ENCODE results near the gene RABGAP1L.

RABGAP1L gene

GRCh38 chr1:174949645-174950044, 790.3 kb downstream of the RABGAP1L start:
- no peak for DNase-seq

DNA sequence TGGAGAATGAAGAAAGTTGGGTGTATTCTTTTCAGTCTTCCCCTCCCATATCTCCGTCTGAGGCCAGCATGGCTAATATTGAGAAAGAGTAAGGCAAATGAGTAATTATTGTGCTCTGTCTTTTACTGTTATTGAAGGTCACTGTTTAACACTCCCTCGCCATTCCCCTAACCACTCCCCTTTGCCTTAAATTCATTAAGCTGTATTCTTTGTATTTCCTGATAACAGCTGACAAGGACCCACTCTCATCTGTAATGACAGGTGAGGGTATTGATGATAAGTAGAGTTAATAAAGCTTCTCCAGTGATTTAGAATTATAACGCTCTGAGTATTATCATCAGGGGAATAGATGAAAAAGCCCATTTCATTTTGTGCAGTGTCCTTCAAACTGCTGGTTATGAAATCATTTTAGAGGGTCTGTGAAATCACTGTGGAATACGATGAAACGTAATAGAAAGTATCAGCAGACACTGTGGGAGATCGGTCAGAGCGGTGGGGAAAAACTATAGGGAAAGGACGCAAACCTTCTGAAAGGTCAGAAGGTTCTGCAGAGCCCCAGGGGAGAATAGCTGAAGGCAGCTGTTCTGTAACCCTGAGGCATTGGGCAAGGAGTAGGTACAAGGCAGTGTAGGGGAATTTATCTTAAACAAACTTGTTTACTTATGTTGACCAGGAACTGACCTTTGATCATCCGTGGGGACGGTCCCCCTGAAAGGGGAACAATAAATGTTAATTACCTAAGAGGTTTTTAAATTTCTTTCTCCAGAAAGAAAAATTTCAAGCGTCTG, 794.2 kb downstream of the RABGAP1L start:
- peak; percentile 41 to 58 for DNase-seq

- no peak for DNase-seq
Observed at GRCh38 chr1:174954073-174954460, 794.7 kb downstream of the RABGAP1L start.

GRCh38 chr1:174954671-174955669, 795.6 kb downstream of the RABGAP1L start:
- DNase-seq: peak in 1 of 2 donors; percentile 27

GRCh38 chr1:174956086-174956485, 796.8 kb downstream of the RABGAP1L start:
- no peak for DNase-seq

DNA sequence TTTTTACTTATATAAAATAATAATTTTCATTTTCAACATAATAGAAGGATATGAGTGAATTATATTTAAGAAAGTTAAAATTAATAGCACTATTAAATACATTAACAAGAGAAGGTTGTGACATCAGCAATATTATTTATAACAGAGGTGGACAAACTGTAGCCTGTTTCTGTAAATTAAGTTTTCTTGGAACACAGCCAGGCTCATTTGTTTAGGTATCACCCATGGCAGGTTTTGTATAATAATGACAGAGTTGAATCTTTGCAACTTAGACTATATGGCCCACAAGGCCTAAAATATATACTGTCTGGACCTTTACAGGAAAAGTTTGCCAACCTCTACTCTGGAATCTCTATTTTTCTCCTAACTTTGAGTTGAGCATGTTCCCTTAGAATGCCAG, 797.7 kb downstream of the RABGAP1L start:
- DNase-seq: no peak

- DNase-seq: no peak
Observed at GRCh38 chr1:174957829-174958228, 798.5 kb downstream of the RABGAP1L start.

GRCh38 chr1:174958396-174958795, 799.1 kb downstream of the RABGAP1L start:
- no peak for DNase-seq

GRCh38 chr1:174960362-174960761, 801.0 kb downstream of the RABGAP1L start:
- DNase-seq: peak in 1 of 2 donors; percentile 53

GRCh38 chr1:174963529-174964125, 804.3 kb downstream of the RABGAP1L start:
- no peak for DNase-seq

GRCh38 chr1:174964261-174964971, 805.1 kb downstream of the RABGAP1L start:
- DNase-seq: peak; percentile 86 to 93

GRCh38 chr1:174964972-174965361, 805.6 kb downstream of the RABGAP1L start:
- peak; percentile 54 to 58 for DNase-seq

- DNase-seq: peak; percentile 65 to 80
Observed at GRCh38 chr1:174965362-174966007, 806.2 kb downstream of the RABGAP1L start.

DNA sequence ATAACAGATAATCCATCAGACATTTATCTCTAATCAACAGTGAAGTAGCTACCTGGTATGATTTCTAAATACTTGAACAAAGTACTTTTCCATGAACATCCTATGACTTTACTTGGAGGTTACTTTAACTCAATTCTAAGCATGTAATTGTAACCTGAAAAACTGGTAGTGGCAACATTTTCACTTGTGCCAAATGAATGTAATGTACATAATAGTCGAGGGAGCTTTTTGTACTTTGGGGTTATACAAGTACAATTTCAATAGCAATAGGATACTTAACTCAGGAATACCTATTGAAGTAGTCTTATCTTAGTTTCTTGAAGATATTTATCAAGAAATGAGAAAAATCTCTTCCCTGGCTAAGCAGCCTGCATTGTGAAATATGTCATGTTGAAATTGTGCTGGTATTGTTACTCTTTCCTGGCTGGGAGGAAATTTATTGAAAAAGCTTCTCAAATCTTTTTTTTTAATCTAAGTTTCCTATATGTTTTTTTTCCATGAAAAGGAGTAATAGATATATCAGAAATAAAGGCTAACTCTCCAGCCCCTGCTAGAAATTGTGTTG, 806.8 kb downstream of the RABGAP1L start:
- peak; percentile 42 to 58 for DNase-seq

GRCh38 chr1:174967845-174968705, 808.8 kb downstream of the RABGAP1L start:
- DNase-seq: peak; percentile 34 to 51

GRCh38 chr1:174968750-174969244, 809.5 kb downstream of the RABGAP1L start:
- peak; percentile 52 to 66 for DNase-seq

DNA sequence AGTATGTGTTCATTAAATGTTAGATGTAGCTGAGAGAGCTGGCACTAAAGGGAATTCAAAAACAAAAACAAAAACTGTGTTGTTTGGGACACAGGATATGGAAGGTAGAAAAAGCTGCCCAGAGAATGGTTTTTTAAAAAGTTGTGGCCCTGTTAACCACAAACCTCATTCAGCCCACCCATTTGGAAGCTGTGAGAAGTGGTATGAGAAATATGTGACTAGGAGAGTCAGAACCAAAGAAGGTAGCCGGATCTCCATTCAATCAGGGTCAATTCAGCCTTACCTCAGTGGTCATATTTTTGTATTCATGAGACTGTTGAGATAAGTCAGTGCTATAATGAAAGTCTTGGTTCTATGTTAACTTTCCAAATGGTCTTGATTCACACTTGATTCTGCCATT, 810.7 kb downstream of the RABGAP1L start:
- no peak for DNase-seq

DNA sequence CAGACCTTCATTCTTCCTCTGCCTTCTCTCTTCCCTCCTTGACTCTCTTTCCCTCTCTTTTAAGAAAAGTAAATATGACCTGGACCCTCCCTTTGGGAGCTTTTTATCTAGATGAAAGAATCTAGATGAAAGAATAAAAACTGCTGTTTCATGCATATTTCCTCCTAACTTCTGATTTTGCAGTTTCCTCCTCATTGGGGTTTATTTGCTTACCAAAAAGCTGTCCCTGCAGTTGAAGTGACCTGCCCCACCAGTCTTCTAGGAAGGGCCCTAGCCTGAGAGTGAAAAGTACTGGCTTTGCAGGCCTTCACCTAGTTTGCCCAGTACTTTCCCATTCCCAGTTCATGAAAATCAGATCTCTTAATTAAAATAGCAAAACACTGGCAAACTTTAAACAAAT, 812.1 kb downstream of the RABGAP1L start:
- DNase-seq: no peak

DNA sequence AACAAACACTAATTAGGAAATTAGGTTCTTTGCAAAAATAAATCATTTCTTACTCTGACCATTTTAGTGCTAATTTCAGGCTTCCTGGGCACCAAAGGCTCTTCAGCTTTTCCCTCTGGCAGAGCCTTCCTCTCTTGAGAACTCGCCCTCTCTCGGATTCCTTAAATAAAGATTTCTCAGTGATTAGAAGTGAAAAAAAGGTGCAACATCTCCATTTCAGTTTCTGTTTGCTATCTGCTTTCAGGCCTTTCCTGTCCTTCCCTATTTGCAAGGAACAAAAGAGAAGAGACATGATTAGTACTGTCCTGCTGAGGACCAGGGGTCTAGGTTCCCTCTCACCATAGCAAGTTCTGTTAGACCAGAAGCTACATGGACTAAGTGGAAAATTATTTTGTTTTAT, 812.6 kb downstream of the RABGAP1L start:
- DNase-seq: peak in 1 of 2 donors; percentile 11

- DNase-seq: no peak
Observed at GRCh38 chr1:174974711-174975119, 815.4 kb downstream of the RABGAP1L start.

All from inflammatory macrophage (primary cell).